H1 (cell line): Measurements from ENCODE around the gene VSTM2L. TPM values are rescaled to one million over a fixed set of nuclear protein-coding genes. Genes with fewer than 3 reads are reported as not detected.

Source experiments
- BACH1 ChIP-seq: IDR thresholded peaks from 2 replicates; pipeline ENCODE4 v1.6.1; 2012; ENCODE audit warnings: low read length, improper control_type of control experiment
- CHD7 ChIP-seq: fragments of 300-600 bp; sonication (generic); IDR thresholded peaks from 2 replicates; pipeline ENCODE4 v1.7.1; 2012; ENCODE audit warnings: low read length, moderate library complexity, mild to moderate bottlenecking, inconsistent platforms; ENCODE audit not compliant: insufficient replicate concordance
- GABPA ChIP-seq: IDR thresholded peaks from 2 replicates; pipeline ENCODE4 v1.6.1; 2011; ENCODE audit warnings: mild to moderate bottlenecking, low read length, moderate library complexity, borderline replicate concordance; ENCODE audit not compliant: insufficient read depth
- HDAC6 ChIP-seq: IDR thresholded peaks from one replicate; pipeline ENCODE4 v1.7.1; 2012; ENCODE audit warnings: low read depth, mild to moderate bottlenecking, inconsistent platforms, low read length, moderate library complexity
- POLR2A ChIP-seq, 2 experiments: IDR thresholded peaks; 1 replicate in 1 of 2; 2 replicates in 1 of 2; pipeline ENCODE4 v1.6.1; 2011; ENCODE audit warnings: low read depth in 2 of 2, low read length in 2 of 2, mild to moderate bottlenecking in 2 of 2; ENCODE audit errors: control extremely low read depth in 1 of 2
- RXRA ChIP-seq: IDR thresholded peaks from 2 replicates; pipeline ENCODE4 v1.6.1; 2011; ENCODE audit warnings: low read depth, mild to moderate bottlenecking, low read length, moderate library complexity; ENCODE audit not compliant: insufficient read depth
- SIX5 ChIP-seq: IDR thresholded peaks from 2 replicates; pipeline ENCODE4 v1.6.1; 2011; ENCODE audit warnings: mild to moderate bottlenecking, low read depth, low read length
- TCF12 ChIP-seq: IDR thresholded peaks from 2 replicates; pipeline ENCODE4 v1.6.1; 2011; ENCODE audit warnings: low read depth, mild to moderate bottlenecking, low read length
- polyA plus RNA-seq, 7 experiments: library from polyadenylated mRNA; depleted of rRNA in 3 of 7; stranded (reverse) in 5 of 7; unstranded in 2 of 7; fragments of >200 nt in 5 of 7; fragments of 200-250 nt in 2 of 7; gene quantifications; 1 replicate in 5 of 7; 2 replicates in 1 of 7; 4 replicates in 1 of 7; pipeline versions ENCODE4 v1.2.1 to v1.2.3, GENCODE V29; 2011 to 2013; ENCODE audit warnings: missing spikeins in 2 of 7, mixed read lengths in 2 of 7
- total RNA-seq: library from RNA; stranded (reverse); fragmentation: NEBNext Ultra II Directional; extraction: Animal tissue kit (Norgen Biotek cat#: 25700); gene quantifications from 2 replicates; pipeline ENCODE4 v1.2.1, GENCODE V29; 2021

Gene VSTM2L
- total and polyA plus RNA-seq, 2 of the 8 experiments (the other 6 are each of a cell fraction or from before 2014, with no cell fraction given) = 1.3 to 3.2 TPM

- no peak for TF ChIP-seq CHD7
- no peak for TF ChIP-seq HDAC6
- no peak for TF ChIP-seq RXRA
- no peak for TF ChIP-seq BACH1
- no peak for TF ChIP-seq GABPA
- no peak for TF ChIP-seq TCF12
- TF ChIP-seq SIX5 = no peak
- TF ChIP-seq POLR2A (IDR thresholded peaks at IDR 0.05; ENCODE audit: control extremely low read depth in 1 of 2, low read depth in 2 of 2, low read length in 2 of 2) = no peak
These were observed 45.8 kb upstream of the VSTM2L start (continued) for GRCh38 chr20:37856932-37857660.
